Mucosa of descending colon (tissue), 3 donors: ENCODE results near the gene DQX1. TPM values are rescaled to one million over a fixed set of nuclear protein-coding genes. Genes with fewer than 3 reads are reported as not detected.
A peak's percentile ranks its signal among the peaks of the same experiment; 100 is the strongest.

ENCODE experiments used
- ATAC-seq: fragments of 200-7000 bp; cut with Tn5 transposase; one replicate; pipeline ENCODE4 v1.9.1; 2020; ENCODE audit warnings: mild to moderate bottlenecking, moderate library complexity
- DNase-seq, 3 donors: peaks; one replicate each; pipeline ENCODE4 v3.0.0-alpha.2; 2020
- H3K36me3 ChIP-seq: fragments of 200-600 bp; one replicate; pipeline ENCODE4 v1.8.0; 2021; ENCODE audit warnings: low read depth, mild to moderate bottlenecking
- H3K4me1 ChIP-seq: fragments of 200-600 bp; one replicate; pipeline ENCODE4 v1.8.0; 2021; ENCODE audit warnings: low read depth, mild to moderate bottlenecking
- H3K4me3 ChIP-seq: fragments of 200-600 bp; one replicate; pipeline ENCODE4 v1.8.0; 2021; ENCODE audit warnings: mild to moderate bottlenecking
- H3K9me3 ChIP-seq: fragments of 200-600 bp; one replicate; pipeline ENCODE4 v1.8.0; 2021; ENCODE audit warnings: mild to moderate bottlenecking
- CTCF ChIP-seq: fragments of 200-600 bp; IDR thresholded peaks from one replicate; pipeline ENCODE4 v1.8.0; 2022; ENCODE audit warnings: antibody characterized with exemption, mild to moderate bottlenecking
- intact Hi-C, 2 donors: fragments of 100-400 bp; cut with DNase I in 1 of 2; cut with micrococcal nuclease in 1 of 2; formaldehyde crosslinking; loops; one replicate each; pipeline versions ENCODE4 v1.11.0 to v1.11.1; 2022; cut with DNase I, micrococcal nuclease
- total RNA-seq, 3 donors: library from RNA; stranded (reverse); fragmentation: NEBNext Ultra II Directional in 2 of 3; extraction: Animal tissue kit (Norgen Biotek cat#: 25700) in 2 of 3; gene quantifications; one replicate each; pipeline versions ENCODE4 v1.2.1 to v1.2.4, GENCODE V29; 2021 to 2023
- donor health status: DM: no; HTN: no; CAD: no; lungs with moderate emphysema.
- donor health status: DM: no; HTN: no; CAD: no.
- donor health status: DM: no; HTN: yes; CAD: no.

Gene DQX1
- total RNA-seq, 3 donors from 2014 or later = 17.9 to 58.3 (median 22.2) TPM

DNA sequence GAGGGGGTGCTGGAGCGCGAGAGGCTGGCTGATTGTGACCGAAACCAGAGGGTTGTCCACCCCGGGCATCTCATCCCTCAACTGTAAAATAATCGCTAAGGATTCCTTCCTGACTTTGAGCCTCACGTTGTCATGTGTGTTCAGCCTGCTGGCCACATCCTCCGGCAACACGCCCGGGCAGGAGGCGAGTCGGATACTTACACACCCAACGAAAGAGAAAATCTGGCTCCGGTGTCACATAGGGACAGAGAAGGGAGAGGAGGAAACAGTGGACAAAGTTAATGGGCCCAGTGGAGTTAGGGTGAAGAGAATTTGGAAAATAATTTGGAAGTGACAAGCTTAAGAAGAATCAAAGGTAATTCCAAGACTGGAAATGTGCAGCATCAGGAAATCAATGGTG, 9.4 kb downstream of the DQX1 start:
- Histone ChIP-seq H3K4me1 (peaks cover 27% of the 10 kb centered on the region), H3K36me3 (no peaks in the 10 kb centered on the region), H3K4me3 (no peak overlapping the region), H3K9me3 (no peaks in the 10 kb centered on the region)
- intact Hi-C loops = no loop called here
- ATAC-seq (no peak), DNase-seq (no peak)
- TF ChIP-seq CTCF = no peak

DNA sequence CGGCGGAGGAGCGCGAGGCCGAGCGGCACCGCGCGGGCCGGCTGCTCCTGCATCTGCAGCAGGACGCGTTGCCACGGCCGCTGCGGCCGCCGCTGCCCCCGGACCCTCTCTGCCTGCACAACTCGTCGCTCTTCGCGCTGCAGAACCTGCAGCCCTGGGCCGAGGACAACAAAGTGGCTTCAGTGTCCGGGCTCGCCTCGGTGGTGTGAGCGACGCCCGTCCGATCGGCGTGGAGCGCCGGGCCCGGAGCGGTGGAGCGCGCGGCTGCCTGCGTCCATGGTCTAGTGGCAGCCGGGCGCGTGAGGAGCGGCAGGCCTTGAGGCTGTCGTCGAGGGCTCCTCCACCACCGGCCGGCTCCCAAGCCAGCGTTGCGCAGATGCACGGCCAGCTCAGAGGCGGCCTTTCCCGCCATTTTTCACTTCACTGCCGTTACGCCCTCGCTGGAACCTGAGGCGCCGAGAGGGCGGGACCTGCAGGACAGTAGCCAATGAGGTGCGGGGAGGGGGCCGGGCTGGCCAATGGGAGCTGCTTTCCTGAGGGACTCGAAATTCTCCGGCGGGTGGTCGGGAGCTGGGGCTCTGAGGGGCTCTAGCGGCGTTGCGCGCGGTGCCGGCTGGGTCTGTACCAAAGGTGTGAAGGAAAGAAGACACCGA, 9.9 kb downstream of the DQX1 start:
- intact Hi-C loops = no loop called here
- Histone ChIP-seq H3K36me3 (no peaks in the 10 kb centered on the region), H3K4me3 (no peak overlapping the region), H3K9me3 (no peaks in the 10 kb centered on the region), H3K4me1 (peaks cover 27% of the 10 kb centered on the region)
- peak; percentile 74 to 80 (median 76) for DNase-seq
- no peak for TF ChIP-seq CTCF
- ATAC-seq = peak; percentile 71

DNA sequence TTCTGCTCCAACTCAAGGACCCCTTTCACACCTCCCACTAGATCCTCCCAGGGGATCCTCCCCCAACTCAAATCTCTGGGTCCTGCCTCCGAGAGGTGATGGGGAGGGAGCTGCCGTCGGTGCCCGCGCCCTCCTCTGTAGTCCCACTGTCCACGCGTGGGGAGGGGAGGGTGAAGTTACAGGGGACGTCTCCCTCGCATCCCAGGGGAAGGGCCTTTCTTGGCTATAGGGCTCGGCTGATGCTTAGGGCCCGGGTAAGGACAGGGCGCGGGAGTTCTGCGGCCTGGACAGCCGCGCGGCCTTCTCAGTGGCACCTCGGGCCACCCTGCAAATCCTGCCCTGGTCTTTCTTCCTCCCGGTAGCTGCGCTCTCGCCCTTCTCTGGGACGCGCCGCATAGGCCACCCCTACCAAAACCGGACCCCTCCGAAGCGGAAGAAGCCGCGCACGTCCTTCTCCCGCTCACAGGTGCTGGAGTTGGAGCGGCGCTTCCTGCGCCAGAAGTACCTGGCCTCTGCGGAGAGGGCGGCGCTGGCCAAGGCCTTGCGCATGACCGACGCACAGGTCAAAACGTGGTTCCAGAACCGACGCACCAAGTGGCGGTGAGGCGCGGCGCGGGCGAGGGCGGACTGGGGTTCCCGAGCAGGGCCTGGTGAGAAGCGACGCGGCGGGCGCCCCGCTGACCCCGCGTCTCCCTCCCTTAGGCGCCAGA, 10.6 kb downstream of the DQX1 start:
- peaks cover 27% of the 10 kb centered on the region for H3K4me1 ChIP-seq
- intact Hi-C loops = no loop called here
- peak; percentile 59 for ATAC-seq
- no peak for TF ChIP-seq CTCF
- H3K9me3 ChIP-seq = no peaks in the 10 kb centered on the region
- H3K36me3 ChIP-seq = no peaks in the 10 kb centered on the region
- DNase-seq = peak in 1 of 3 donors; percentile 56
- H3K4me3 ChIP-seq = no peak overlapping the region

DNA sequence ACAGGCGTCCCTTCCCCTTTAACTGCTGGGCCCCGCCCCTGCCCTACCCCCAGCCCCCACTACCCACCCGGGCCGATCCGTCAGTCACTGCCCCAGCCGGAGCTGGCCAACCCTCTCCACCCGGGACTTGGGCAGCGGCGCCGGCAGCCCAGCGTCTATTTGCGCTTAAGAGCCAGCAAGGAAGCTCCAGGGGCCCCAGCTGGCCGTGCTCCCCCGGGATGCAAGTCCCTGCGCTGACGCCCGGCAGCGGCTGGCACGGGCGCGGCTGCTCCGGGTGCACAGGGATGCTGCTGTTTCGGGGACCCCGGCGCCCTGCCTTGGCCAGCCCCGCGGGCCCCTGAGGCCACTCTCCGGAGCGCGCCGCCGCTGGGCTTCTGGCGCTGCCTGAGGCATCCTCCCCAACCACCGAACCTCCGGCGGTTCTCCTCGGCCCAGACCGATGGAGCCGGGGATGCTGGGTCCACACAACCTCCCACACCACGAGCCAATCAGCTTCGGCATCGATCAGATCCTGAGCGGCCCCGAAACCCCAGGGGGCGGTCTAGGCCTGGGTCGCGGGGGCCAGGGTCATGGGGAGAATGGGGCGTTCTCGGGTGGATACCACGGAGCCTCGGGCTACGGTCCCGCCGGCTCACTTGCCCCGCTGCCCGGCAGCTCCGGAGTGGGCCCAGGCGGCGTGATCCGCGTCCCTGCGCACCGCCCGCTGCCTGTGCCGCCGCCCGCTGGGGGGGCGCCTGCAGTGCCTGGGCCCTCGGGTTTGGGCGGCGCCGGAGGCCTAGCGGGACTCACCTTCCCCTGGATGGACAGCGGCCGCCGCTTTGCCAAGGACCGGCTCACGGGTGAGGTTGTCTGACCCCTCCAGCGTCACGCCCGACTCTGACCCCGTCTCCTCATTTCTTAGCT, 11.4 kb downstream of the DQX1 start, which contains the start of gene TLX2:
Gene TLX2, plus strand, starts transcription at position 83 of the 903 bp plus-strand sequence. Its CDS starts 357 bp downstream, at position 440.
- no peak for DNase-seq
- ATAC-seq = peak; percentile 12
- H3K4me3 ChIP-seq = no peak within 1 kb of the TSS
- no peak for TF ChIP-seq CTCF
- no peaks in the 10 kb centered on the region for H3K9me3 ChIP-seq
- intact Hi-C loops = no loop called here
- H3K4me1 ChIP-seq = peaks cover 27% of the 10 kb centered on the region
- H3K36me3 ChIP-seq = no peaks in the 10 kb centered on the region

- H3K9me3 ChIP-seq = no peaks in the 10 kb centered on the region
- no peak for DNase-seq
- H3K4me3 ChIP-seq = no peak overlapping the region
- ATAC-seq = peak; percentile 11
- intact Hi-C loops = no loop called here
- H3K4me1 ChIP-seq = peaks cover 27% of the 10 kb centered on the region
- no peaks in the 10 kb centered on the region for H3K36me3 ChIP-seq
- TF ChIP-seq CTCF = no peak
Observed at GRCh38 chr2:74513605-74514367, 12.2 kb downstream of the DQX1 start.
